ENCODE data around the gene NFATC2IP.

The NFATC2IP gene

GRCh38 chr16:28992496-28992895 lies 41.8 kb downstream of the NFATC2IP start:
- TF ChIP-seq, protein P1, sequence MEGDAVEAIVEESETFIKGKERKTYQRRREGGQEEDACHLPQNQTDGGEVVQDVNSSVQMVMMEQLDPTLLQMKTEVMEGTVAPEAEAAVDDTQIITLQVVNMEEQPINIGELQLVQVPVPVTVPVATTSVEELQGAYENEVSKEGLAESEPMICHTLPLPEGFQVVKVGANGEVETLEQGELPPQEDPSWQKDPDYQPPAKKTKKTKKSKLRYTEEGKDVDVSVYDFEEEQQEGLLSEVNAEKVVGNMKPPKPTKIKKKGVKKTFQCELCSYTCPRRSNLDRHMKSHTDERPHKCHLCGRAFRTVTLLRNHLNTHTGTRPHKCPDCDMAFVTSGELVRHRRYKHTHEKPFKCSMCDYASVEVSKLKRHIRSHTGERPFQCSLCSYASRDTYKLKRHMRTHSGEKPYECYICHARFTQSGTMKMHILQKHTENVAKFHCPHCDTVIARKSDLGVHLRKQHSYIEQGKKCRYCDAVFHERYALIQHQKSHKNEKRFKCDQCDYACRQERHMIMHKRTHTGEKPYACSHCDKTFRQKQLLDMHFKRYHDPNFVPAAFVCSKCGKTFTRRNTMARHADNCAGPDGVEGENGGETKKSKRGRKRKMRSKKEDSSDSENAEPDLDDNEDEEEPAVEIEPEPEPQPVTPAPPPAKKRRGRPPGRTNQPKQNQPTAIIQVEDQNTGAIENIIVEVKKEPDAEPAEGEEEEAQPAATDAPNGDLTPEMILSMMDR (IDR thresholded peaks at IDR 0.05), result no peak

GRCh38 chr16:28998837-28999236 lies 48.1 kb downstream of the NFATC2IP start:
- TF ChIP-seq, protein P1 (IDR thresholded peaks at IDR 0.05), result no peak

GRCh38 chr16:28999577-28999976 lies 48.8 kb downstream of the NFATC2IP start:
- TF ChIP-seq, protein P1 (IDR thresholded peaks at IDR 0.05), result no peak

GRCh38 chr16:29000019-29000418 lies 49.3 kb downstream of the NFATC2IP start:
- TF ChIP-seq, protein P1 (IDR thresholded peaks at IDR 0.05), result no peak

DNA sequence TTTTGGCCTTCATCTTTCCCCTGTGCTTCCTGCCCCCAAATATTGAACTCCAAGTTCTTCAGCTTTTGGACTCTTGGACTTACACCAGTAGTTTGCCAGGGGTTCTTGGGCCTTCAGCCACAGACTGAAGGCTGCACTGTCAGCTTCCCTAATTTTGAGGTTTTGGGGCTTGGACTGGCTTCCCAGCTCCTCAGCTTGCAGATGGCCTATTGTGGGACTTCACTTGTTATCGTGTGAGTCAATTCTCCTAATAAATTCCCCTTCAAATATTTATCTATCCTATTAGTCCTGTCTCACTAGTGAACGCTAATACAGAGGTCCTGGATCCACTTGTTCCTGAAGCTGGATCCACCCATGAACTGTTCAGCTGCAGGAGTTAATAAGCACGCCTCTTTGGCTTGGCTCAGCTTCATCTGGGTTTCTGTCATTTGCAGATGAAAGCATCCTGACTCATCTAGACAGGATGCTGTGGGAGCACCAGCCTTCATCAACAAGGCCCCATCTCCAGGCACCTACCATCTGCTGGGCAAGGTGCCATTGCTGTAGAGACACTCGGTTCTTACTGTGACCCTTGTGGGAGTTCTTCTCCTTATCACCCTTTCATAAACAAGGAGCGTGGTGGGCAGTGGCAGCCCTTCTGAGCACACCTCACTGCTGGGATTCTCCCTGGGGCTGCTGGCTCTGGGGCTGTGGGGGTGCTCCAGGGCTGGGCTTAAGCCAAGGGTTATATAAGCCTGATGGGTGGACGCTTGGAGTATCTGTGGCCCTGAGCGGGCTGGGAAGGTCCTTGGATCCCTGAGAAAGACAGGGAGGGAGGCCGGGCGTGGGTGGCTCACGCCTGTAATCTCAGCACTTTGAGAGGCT lies 57.2 kb downstream of the NFATC2IP start:
- TF ChIP-seq, protein P1 (IDR thresholded peaks at IDR 0.05), result no peak

GRCh38 chr16:29009050-29009837 lies 58.5 kb downstream of the NFATC2IP start:
- TF ChIP-seq, protein P1 (IDR thresholded peaks at IDR 0.05), result no peak

DNA sequence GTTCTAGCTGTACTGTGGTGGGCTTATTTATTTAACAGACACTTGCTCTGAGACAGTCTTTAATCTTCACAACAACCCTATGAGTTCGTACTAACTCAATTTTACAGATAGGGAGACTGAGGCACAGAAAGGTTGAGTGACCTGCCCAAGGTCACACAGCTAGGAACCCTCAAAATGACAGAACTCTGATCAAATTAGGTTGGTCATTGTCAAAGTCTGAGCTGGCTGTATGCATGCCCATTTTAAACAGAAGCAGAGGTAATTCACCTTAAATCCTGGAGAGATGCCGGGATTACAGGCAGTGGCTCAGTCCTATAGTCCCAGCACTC lies 59.1 kb downstream of the NFATC2IP start:
- TF ChIP-seq, protein P1 (IDR thresholded peaks at IDR 0.05), result no peak

Data from LNCAP (cell line).